GM23248 (cell line): ENCODE results near the gene ARPC2.

Experiments used
- EZH2 ChIP-seq: fragments of 200-600 bp; sonication (generic); IDR thresholded peaks from 2 replicates; pipeline ENCODE4 v1.6.1; 2018; ENCODE audit warnings: antibody characterized with exemption, mild to moderate bottlenecking; ENCODE audit not compliant: insufficient read depth, poor library complexity, severe bottlenecking
- EZH2phosphoT487 ChIP-seq: fragments of 200-600 bp; sonication (generic); IDR thresholded peaks from 2 replicates; pipeline ENCODE4 v1.6.1; 2018; ENCODE audit warnings: antibody characterized with exemption, moderate library complexity, mild to moderate bottlenecking, low read depth; ENCODE audit not compliant: insufficient read depth

DNA sequence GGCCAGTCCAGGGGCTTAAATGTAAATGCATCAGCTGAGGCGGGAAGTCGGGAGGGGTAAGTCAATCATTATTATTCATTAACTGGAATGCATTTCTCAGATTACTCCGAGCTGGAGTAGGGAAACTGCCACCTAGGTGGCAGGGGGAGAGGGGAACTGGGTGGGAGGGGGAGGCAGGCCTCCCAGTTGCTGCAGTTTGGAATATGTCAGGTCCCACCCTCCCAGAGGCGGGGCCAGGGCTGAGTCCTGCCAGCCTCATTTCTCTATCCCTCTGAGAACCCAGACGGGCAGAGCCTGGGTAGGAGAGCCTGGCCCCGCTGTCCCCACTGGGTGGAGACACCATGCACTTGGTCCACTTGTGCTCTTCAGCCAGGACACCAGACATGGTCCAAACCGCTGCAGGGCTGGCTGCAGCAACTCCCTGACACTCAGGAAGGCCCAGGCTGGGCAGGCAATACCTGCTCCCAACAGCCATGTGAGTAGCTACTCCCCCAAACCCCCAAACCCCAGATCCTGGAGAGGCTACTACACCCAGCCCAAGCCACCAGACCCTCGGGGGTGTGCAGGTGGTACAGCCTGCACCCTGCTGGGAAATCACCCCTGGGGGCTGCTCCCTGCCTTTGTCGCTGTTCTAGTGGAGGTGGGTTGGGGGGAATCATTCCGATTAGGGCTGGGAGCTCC lies 43.9 kb downstream of the ARPC2 start, which contains the start of gene GPBAR1:
- TF ChIP-seq EZH2phosphoT487 = no peak
- no peak for TF ChIP-seq EZH2
